Measurements from ENCODE around the gene CHMP1B.

GRCh38 chr18:11886577-11887110, 35.4 kb downstream of the CHMP1B start:
- TF ChIP-seq GATA3 (IDR thresholded peaks at IDR 0.05; ENCODE audit: low read depth, low read length) (no peak), GATA2 (IDR thresholded peaks at IDR 0.05; ENCODE audit: low read depth, low read length) (no peak)
